Sigmoid colon (tissue), 4 donors: Measurements from ENCODE around the gene SPATA17.

Experiments used
- CTCF ChIP-seq, 4 experiments: fragments of 450-650 bp in 3 of 4; fragments of 200-600 bp in 1 of 4; IDR thresholded peaks; one replicate each; pipeline ENCODE4 v1.5.1; 2016 to 2019; ENCODE audit warnings: antibody characterized with exemption in 4 of 4, mild to moderate bottlenecking in 3 of 4, moderate library complexity in 2 of 4
- EP300 ChIP-seq, 4 donors: sonication (generic); formaldehyde crosslinking; IDR thresholded peaks; one replicate each; pipeline ENCODE4 v1.6.1; 2017; ENCODE audit warnings: antibody characterized with exemption in 4 of 4
- POLR2A ChIP-seq, 2 donors: fragments of 450-650 bp; IDR thresholded peaks; one replicate each; pipeline ENCODE4 v1.6.1; 2016; ENCODE audit warnings: antibody characterized with exemption in 2 of 2, mild to moderate bottlenecking in 2 of 2, moderate library complexity in 2 of 2
- POLR2AphosphoS5 ChIP-seq, 4 donors: sonication (generic); formaldehyde crosslinking; IDR thresholded peaks; one replicate each; pipeline ENCODE4 v1.6.1; 2017; ENCODE audit warnings: antibody characterized with exemption in 4 of 4

- TF ChIP-seq CTCF (IDR thresholded peaks at IDR 0.05), result peak in 2 of 4 experiments; percentile 9 to 29
- no peak for TF ChIP-seq POLR2A (IDR thresholded peaks at IDR 0.05)
- TF ChIP-seq EP300 (IDR thresholded peaks at IDR 0.05), result no peak
- TF ChIP-seq POLR2AphosphoS5 (IDR thresholded peaks at IDR 0.05), result no peak
Observed at GRCh38 chr1:217660353-217661062, 29.4 kb downstream of the SPATA17 start.
